ENCODE measurements around the gene CCSER2. TPM values are rescaled to one million over a fixed set of nuclear protein-coding genes. Genes with fewer than 3 reads are reported as not detected.
"Not testable (repeated sequence)": the region's sequence is repeated elsewhere in the genome, so short reads cannot be mapped to it uniquely, and the experiment has no call there.

Gene CCSER2
- total RNA-seq, 1 donor from 2014 or later: 66.1 TPM

GRCh38 chr10:84525120-84525806, 196.9 kb downstream of the CCSER2 start:
- intact Hi-C loops (cut with DNase I): no loop called here
- H3K36me3 ChIP-seq: no peaks in the 10 kb centered on the region
- no peaks in the 10 kb centered on the region for H3K27me3 ChIP-seq (ENCODE audit: low read depth)
- ATAC-seq: peak in 1 of 2 donors; percentile 35
- TF ChIP-seq, protein P1, sequence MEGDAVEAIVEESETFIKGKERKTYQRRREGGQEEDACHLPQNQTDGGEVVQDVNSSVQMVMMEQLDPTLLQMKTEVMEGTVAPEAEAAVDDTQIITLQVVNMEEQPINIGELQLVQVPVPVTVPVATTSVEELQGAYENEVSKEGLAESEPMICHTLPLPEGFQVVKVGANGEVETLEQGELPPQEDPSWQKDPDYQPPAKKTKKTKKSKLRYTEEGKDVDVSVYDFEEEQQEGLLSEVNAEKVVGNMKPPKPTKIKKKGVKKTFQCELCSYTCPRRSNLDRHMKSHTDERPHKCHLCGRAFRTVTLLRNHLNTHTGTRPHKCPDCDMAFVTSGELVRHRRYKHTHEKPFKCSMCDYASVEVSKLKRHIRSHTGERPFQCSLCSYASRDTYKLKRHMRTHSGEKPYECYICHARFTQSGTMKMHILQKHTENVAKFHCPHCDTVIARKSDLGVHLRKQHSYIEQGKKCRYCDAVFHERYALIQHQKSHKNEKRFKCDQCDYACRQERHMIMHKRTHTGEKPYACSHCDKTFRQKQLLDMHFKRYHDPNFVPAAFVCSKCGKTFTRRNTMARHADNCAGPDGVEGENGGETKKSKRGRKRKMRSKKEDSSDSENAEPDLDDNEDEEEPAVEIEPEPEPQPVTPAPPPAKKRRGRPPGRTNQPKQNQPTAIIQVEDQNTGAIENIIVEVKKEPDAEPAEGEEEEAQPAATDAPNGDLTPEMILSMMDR (IDR thresholded peaks at IDR 0.05): no peak
- H3K9me3 ChIP-seq: no peaks in the 10 kb centered on the region
- no peaks in the 10 kb centered on the region for H3K4me1 ChIP-seq
- no peak overlapping the region for H3K27ac ChIP-seq
- no peak overlapping the region for H3K4me3 ChIP-seq
- DNase-seq: no peak

GRCh38 chr10:84525807-84526182, 197.4 kb downstream of the CCSER2 start:
- DNase-seq; H3K4me3 ChIP-seq; H3K36me3 ChIP-seq; H3K27me3 ChIP-seq (ENCODE audit: low read depth); H3K27ac ChIP-seq; H3K9me3 ChIP-seq; H3K4me1 ChIP-seq; intact Hi-C loops (cut with DNase I); ATAC-seq: not testable (repeated sequence)

GRCh38 chr10:84527386-84527785, 199.0 kb downstream of the CCSER2 start:
- ATAC-seq; H3K4me1 ChIP-seq; H3K36me3 ChIP-seq; H3K27ac ChIP-seq; H3K27me3 ChIP-seq (ENCODE audit: low read depth); H3K4me3 ChIP-seq; intact Hi-C loops (cut with DNase I); H3K9me3 ChIP-seq; DNase-seq: not testable (repeated sequence)

DNA sequence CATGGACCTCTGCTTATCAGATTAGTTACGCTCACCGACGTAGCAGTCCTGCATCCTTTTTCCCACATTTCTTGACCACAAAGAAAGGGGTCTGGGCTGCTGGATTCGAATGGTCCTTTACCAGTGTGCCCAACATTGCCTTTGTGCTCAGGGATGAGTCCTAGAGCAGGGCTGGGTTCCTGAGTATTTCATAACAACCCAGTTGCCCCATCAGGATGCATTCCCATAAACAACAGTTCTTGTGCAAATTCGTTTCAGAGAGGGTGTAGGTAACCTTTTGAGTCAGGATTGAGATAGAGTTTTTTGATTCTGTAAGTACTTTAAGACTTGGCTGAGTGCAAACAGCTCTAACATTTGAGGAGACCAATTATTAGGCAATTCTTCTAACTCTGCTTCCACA, 200.1 kb downstream of the CCSER2 start:
- H3K27me3 ChIP-seq (ENCODE audit: low read depth); ATAC-seq; H3K27ac ChIP-seq; H3K4me1 ChIP-seq; intact Hi-C loops (cut with DNase I); H3K9me3 ChIP-seq; H3K36me3 ChIP-seq; H3K4me3 ChIP-seq; DNase-seq: not testable (repeated sequence)

DNA sequence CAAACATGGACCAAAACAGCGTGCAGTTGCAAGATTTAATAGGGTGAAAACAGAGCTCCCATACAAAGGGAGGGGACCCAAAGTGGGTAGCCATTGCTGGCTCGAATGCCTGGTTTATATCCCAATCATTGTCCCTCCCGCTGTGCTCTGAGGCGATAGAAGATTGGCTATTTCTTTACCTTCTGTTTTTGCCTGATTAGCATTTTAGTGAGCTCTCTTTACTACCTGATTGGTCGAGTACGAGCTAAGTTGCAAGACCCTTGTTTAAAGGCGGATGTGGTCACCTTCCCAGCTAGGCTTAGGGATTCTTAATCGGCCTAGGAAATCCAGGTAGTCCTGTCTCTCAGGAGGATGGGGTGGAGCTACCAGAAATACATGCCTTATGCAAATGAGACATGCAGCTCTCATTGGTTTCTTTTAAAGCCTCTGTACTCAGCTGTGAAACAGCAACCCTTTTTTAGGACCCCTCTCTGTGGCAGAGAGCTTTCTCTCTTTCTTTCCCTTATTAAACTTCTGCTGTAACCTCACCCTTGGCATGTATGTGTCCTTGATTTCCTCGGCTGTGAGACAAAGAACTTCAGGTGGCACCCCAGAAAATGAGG, 202.4 kb downstream of the CCSER2 start:
- Histone ChIP-seq H3K4me1 (no peaks in the 10 kb centered on the region), H3K4me3 (no peak overlapping the region), H3K27ac (no peak overlapping the region), H3K27me3 (ENCODE audit: low read depth) (no peaks in the 10 kb centered on the region), H3K36me3 (no peaks in the 10 kb centered on the region), H3K9me3 (no peaks in the 10 kb centered on the region)
- DNase-seq (no peak), ATAC-seq (no peak)
- intact Hi-C loops (cut with DNase I): loop anchor here (10.0 kb wide), 1 partner anchor 156 kb away; no protein-coding TSS in a partner anchor
- TF ChIP-seq, protein P1 (IDR thresholded peaks at IDR 0.05): no peak

DNA sequence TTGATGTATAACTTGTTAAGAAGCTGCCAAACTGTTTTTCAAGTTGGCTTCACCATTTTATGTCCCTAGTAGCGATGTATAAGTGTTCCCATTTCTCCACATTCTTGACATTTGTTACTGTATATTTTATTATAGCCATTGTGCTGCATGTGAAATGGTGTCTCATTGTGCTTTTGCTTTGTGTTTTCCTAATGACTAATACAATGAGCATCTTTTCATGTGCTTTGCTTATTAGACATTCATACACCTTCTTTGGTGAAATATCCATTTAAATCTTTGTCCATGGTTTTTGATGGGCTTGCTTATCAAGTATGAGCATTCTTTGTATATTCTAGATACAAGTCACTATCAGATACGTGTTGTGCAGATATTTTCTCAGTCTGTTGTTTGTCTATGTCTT, 203.0 kb downstream of the CCSER2 start:
- Histone ChIP-seq H3K27me3 (ENCODE audit: low read depth) (no peaks in the 10 kb centered on the region), H3K36me3 (no peaks in the 10 kb centered on the region), H3K4me3 (no peak overlapping the region), H3K27ac (no peak overlapping the region), H3K4me1 (no peaks in the 10 kb centered on the region), H3K9me3 (no peaks in the 10 kb centered on the region)
- ATAC-seq (no peak), DNase-seq (no peak)
- intact Hi-C loops (cut with DNase I): loop anchor here (10.0 kb wide), 1 partner anchor 157 kb away; no protein-coding TSS in a partner anchor
- TF ChIP-seq, protein P1 (IDR thresholded peaks at IDR 0.05): no peak

GRCh38 chr10:84534168-84534567, 205.8 kb downstream of the CCSER2 start:
- ATAC-seq (no peak), DNase-seq (no peak)
- intact Hi-C loops (cut with DNase I): loop anchor here (10.0 kb wide), 1 partner anchor 159 kb away; no protein-coding TSS in a partner anchor
- Histone ChIP-seq H3K27ac (no peak overlapping the region), H3K4me3 (no peak overlapping the region), H3K4me1 (no peaks in the 10 kb centered on the region), H3K9me3 (no peaks in the 10 kb centered on the region), H3K36me3 (no peaks in the 10 kb centered on the region), H3K27me3 (ENCODE audit: low read depth) (peaks cover 6% of the 10 kb centered on the region)
- TF ChIP-seq, protein P1 (IDR thresholded peaks at IDR 0.05): peak; percentile 9
